MCF 10A (cell line): ENCODE results near the gene IKBKG. TPM values are rescaled to one million over a fixed set of nuclear protein-coding genes. Genes with fewer than 3 reads are reported as not detected.

Experiments used
- BruUV-seq: library from RNA; stranded (reverse); fragments of 400-500 nt; replicated peaks from 2 replicates; lab custom pipeline; 2021; lab: Mats Ljungman, UMichigan
- CTCF ChIA-PET: fragments of 300-600 bp; sonication (Branson Sonifier 250); formaldehyde crosslinking; extraction: SDS; loops from one replicate; lab custom pipeline; 2021; ENCODE audit warnings: antibody characterized with exemption, inconsistent platforms; lab: Yijun Ruan, JAX
- POLR2A ChIA-PET: fragments of 300-600, 350-650 bp; sonication (Branson Sonifier 250); formaldehyde crosslinking; extraction: SDS; loops from one replicate; lab custom pipeline; 2020; ENCODE audit warnings: antibody characterized with exemption, inconsistent platforms; lab: Yijun Ruan, JAX
- DNase-seq: peaks from one replicate; pipeline ENCODE4 v3.0.0-alpha.2; 2018; ENCODE audit not compliant: unreplicated experiment
- H3K27ac Mint-ChIP-seq: one replicate; pipeline ENCODE4 v1.8.0; 2022; ENCODE audit warnings: mild to moderate bottlenecking, low read depth, mixed read lengths; ENCODE audit not compliant: unreplicated experiment
- H3K27me3 Mint-ChIP-seq: one replicate; pipeline ENCODE4 v1.8.0; 2022; ENCODE audit warnings: mixed read lengths; ENCODE audit not compliant: insufficient read depth, unreplicated experiment
- H3K36me3 Mint-ChIP-seq: one replicate; pipeline ENCODE4 v1.8.0; 2022; ENCODE audit warnings: mild to moderate bottlenecking, moderate library complexity, mixed read lengths; ENCODE audit not compliant: insufficient read depth, unreplicated experiment
- H3K4me1 Mint-ChIP-seq: one replicate; pipeline ENCODE4 v1.8.0; 2022; ENCODE audit warnings: mixed read lengths; ENCODE audit not compliant: insufficient read depth, unreplicated experiment
- H3K4me3 Mint-ChIP-seq: one replicate; pipeline ENCODE4 v1.8.0; 2022; ENCODE audit warnings: mild to moderate bottlenecking, moderate library complexity, mixed read lengths; ENCODE audit not compliant: unreplicated experiment
- H3K9me3 Mint-ChIP-seq: one replicate; pipeline ENCODE4 v1.8.0; 2022; ENCODE audit warnings: mixed read lengths; ENCODE audit not compliant: unreplicated experiment
- CTCF ChIP-seq: fragments of 200-600 bp; IDR thresholded peaks from one replicate; pipeline ENCODE4 v1.8.0; 2022; ENCODE audit warnings: antibody characterized with exemption, mild to moderate bottlenecking; ENCODE audit not compliant: unreplicated experiment
- intact Hi-C: fragments of 100-400 bp; cut with micrococcal nuclease; formaldehyde crosslinking; loops from 2 replicates; pipeline ENCODE4 v1.14.1; 2022
- total RNA-seq: library from RNA; stranded (reverse); gene quantifications from 2 replicates; pipeline ENCODE4 v1.2.3, GENCODE V29; 2022

IKBKG gene
- total RNA-seq, 1 experiment from 2014 or later: 29.3 TPM

GRCh38 chrX:154515090-154515965, 32.1 kb upstream of the IKBKG start:
- Mint-ChIP-seq H3K36me3 (peaks cover 7% of the 10 kb centered on the region), H3K9me3 (no peaks in the 10 kb centered on the region), H3K4me1 (no peaks in the 10 kb centered on the region), H3K4me3 (peak overlapping the region; percentile 67), H3K27ac (peak overlapping the region; percentile 88), H3K27me3 (peaks cover 12% of the 10 kb centered on the region)
- POLR2A ChIA-PET: interaction anchor here (0.6 to 4.3 kb wide), 16 partner anchors 8 to 142 kb away, joined by 3 to 48 read pairs (median 4); partner anchors contain the start of genes DNASE1L1, FAM50A, IKBKG and SLC10A3
- intact Hi-C loops: no loop called here
- no peak for DNase-seq
- BruUV-seq: TSS peak; percentile 47
- no peak for TF ChIP-seq CTCF
- CTCF ChIA-PET: interaction anchor here (0.7 to 1.7 kb wide), 3 partner anchors 11 to 26 kb away, joined by 3 to 5 read pairs (median 5); no protein-coding TSS in a partner anchor

DNA sequence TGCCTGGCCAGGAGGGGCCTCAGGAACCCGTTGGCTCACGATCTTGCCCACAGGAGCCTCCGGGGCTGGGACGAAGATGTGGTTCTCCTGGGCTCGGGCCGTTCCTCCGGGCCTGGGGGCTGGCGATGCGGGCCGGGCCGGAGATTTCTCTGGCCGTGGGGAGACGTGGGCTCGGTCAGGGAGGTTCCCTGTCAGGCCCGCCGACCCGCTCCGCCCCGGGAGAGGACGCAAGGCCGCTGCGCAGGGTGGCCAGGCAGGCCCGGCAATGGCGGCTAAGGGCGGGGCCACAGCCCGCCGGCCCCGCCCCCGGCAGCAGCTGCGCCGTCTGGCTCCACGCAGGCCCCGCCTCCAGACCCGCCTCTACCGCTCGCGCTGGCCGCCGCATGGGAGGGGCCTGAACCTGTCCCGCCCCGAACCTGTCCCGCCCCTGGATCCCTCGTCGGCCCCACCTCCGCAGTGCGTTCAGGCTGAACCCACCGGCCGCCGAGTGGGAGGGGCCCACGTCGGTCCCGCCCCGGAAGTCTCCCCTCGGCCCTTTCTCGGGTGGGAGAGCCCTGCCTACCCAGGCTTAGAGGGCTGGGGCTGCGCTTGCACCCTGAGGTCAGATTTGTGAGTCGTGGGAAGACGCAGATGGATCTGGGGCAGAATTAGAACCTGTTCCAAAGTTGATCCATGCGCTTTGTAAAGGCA, 31.3 kb upstream of the IKBKG start, which contains the start of gene FAM3A:
Gene FAM3A, minus strand, starts transcription at position 267 of the 690 bp plus-strand sequence. CDS start 460 bp downstream, outside the sequence.
- Mint-ChIP-seq H3K9me3 (no peaks in the 10 kb centered on the region), H3K4me1 (no peaks in the 10 kb centered on the region), H3K4me3 (peak within 1 kb of the TSS; percentile 67), H3K36me3 (no peaks in the 10 kb centered on the region), H3K27ac (peak within 1 kb of the TSS; percentile 88), H3K27me3 (peaks cover 12% of the 10 kb centered on the region)
- no peak for TF ChIP-seq CTCF
- peak; percentile 81 for DNase-seq
- BruUV-seq: no TSS peak
- CTCF ChIA-PET: interaction anchor here (1.7 kb wide), 1 partner anchor 11 kb away, joined by 5 read pairs; no protein-coding TSS in a partner anchor
- POLR2A ChIA-PET: interaction anchor here (0.6 to 4.3 kb wide), 19 partner anchors 9 to 145 kb away, joined by 3 to 48 read pairs (median 4); partner anchors contain the start of genes DNASE1L1, FAM50A, IKBKG and SLC10A3
- intact Hi-C loops: no loop called here

DNA sequence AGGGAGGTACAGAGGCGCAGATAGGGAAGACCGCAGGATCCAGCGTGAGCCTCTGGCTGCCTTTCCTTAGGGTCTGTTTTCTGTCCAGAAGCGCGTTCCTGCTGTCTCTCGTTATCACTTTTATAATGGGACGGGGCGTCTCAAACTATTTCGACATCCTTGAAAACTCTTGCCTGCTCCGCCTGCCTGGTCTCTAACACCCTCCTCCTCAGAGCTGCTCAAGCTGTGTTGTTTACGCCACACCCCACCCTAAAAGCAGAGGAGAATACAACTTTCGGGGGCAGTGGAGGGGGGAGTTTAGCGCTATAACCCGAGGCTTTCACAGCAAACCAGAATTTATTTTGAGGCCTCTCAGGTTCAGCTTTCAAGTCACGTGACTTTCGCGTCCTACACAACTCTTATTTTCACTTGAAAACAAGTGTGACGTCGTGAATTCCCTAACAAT, 30.7 kb upstream of the IKBKG start:
- Mint-ChIP-seq H3K4me3 (peak overlapping the region; percentile 67), H3K36me3 (no peaks in the 10 kb centered on the region), H3K9me3 (no peaks in the 10 kb centered on the region), H3K27me3 (peaks cover 12% of the 10 kb centered on the region), H3K4me1 (no peaks in the 10 kb centered on the region), H3K27ac (peak overlapping the region; percentile 88)
- TSS peak; percentile 70 for BruUV-seq
- DNase-seq: no peak
- TF ChIP-seq CTCF: no peak
- intact Hi-C loops: no loop called here
- ChIA-PET CTCF (interaction anchor here (1.7 to 2.8 kb wide), 2 partner anchors 10 to 143 kb away, joined by 5 to 8 read pairs; no protein-coding TSS in a partner anchor), POLR2A (interaction anchor here (0.6 to 4.3 kb wide), 11 partner anchors 11 to 146 kb away, joined by 3 to 48 read pairs (median 6); partner anchors contain the start of genes SLC10A3 and UBL4A)
